ENCODE results near the gene PFKFB3.
"Not testable (repeated sequence)": the region's sequence is repeated elsewhere in the genome, so short reads cannot be mapped to it uniquely, and the experiment has no call there.

Gene PFKFB3

DNA sequence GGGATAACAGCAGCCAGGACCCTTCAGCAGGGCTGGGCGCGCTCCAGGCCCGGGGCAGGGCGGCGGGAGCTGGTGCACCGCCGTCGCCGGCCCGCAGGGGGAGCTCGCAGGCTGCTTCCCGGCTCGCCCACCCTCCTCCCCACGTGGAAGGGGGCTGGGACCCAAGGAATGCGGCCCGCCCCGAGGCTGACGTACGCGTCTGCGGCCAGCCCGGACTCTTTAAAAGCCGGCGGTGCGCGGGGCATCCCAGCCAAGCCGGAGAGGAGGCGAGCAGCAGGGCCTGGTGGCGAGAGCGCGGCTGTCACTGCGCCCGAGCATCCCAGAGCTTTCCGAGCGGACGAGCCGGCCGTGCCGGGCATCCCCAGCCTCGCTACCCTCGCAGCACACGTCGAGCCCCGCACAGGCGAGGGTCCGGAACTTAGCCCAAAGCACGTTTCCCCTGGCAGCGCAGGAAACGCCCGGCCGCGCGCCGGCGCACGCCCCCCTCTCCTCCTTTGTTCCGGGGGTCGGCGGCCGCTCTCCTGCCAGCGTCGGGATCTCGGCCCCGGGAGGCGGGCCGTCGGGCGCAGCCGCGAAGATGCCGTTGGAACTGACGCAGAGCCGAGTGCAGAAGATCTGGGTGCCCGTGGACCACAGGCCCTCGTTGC is at the start of gene PFKFB3:
Gene PFKFB3 (plus strand): TSS at position 249 of the 647 bp plus-strand sequence. CDS start 329 bp downstream, at position 578.
- peak; percentile 90 for DNase-seq (ENCODE audit: low read depth)

DNA sequence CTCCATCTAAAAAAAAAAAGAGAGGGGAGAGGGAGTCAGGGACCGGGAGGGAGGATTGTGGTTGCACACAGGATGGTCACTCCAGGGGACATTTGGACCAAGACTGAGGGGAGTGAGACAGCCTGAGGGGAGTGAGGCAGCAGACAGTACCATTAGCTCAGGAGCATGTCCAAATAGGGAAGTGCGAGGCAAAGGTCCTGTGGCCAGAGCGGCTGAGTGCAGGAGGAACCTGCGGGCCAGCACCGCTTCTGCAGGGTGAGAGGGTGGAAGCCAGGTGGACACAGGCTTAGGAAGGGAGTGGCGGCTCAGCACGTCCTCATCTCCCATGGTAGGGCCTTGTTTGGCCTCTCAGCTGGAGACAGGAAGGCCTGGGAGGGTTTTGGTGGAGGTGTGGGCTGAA is 48.9 kb upstream of the PFKFB3 start:
- no peak for DNase-seq (ENCODE audit: low read depth)

DNA sequence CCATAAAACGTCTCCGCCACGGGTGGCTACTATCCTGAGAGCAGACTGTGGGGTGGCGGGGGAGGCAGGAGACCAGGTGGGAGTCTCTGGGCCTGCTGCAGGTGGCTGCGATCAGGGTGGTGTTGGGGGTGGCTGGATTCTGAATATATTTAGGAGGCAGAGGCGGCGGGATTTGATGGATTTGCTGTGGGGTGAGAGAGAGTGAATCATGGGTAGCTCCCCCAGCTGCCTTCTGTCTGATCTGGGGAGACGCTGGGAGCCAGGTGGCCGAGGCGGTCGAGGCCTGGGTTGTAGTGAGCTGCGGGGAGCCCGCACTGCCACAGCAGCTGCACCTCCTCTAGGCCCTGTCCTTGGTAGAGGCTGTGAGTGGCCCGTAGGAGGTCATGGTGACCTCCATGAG is 48.2 kb upstream of the PFKFB3 start:
- no peak for DNase-seq (ENCODE audit: low read depth)

DNA sequence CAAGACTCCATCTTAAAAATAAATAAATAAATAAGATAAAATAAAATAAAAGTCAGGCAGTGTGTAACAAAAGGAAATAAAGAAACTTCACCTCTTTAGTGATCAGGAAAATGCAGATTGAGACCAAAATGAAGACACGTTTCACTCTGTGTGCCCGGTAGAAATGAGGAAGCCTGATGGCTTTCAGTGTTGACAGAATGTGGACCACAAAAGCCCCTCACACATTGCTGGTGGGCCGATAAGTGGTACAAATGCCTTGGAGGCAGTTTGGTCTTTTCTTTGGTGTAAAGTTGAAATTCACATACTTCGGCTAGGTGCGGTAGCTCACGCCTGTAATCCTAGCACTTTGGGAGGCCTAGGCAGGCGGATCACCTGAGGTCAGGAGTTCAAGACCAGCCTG is 44.5 kb upstream of the PFKFB3 start:
- DNase-seq (ENCODE audit: low read depth): no peak

DNA sequence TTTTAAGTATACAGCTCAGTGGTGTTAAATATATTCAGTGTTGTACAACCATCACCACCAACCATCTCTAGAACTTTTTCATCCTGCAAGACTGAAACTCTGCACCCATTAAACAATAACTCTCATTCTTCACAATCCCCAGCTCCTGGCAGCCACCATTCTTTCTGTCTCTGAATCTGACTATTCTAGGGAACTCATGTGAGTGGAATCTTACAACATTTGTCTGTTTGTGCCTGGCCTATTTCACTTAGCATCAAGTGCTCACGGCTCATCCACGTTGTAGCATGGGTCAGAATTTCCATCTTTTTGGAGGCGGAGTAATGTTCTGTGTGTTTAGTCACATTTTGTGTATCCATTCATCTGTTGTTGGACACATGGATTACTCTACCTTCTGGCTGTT is 40.8 kb upstream of the PFKFB3 start:
- DNase-seq (ENCODE audit: low read depth): no peak

DNA sequence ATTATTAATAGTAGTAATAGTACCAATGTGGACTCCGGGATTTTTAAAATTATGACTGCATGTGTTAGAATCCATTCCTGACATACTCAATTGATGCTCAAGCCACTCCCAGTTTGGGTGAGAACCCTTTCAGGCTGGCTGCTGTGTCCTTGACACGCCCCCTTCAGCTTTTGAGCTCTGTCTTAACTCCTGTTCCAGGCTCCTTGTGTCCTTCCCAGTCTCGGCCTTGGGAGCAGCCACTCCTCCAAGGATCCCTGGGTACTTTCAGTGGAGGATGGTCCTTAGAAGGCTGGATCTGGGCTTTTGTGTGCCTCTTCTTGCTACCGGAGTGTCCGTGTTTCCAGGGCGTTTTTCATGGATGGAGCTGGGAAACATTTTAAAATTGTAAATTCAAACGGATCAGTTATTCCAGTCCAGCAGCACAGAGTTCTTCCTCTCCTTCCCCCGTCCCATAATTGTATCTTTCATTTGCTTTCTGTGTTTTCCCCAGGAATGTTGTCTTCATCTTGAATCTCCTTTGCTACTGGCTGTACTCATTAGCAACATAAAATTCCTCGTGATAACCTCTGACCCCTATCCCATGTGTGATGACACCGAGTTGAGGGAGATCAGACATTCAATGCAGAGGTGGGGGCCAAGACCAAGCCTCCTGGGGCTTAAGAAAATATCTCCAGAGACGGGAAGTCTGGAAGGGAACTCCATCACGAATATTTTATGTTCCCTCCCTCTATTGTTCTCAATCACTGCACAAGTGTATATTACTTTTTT is 40.0 kb upstream of the PFKFB3 start:
- DNase-seq (ENCODE audit: low read depth): no peak

GRCh38 chr10:6163364-6164270 is 39.1 kb upstream of the PFKFB3 start:
- DNase-seq (ENCODE audit: low read depth): peak; percentile 92

DNA sequence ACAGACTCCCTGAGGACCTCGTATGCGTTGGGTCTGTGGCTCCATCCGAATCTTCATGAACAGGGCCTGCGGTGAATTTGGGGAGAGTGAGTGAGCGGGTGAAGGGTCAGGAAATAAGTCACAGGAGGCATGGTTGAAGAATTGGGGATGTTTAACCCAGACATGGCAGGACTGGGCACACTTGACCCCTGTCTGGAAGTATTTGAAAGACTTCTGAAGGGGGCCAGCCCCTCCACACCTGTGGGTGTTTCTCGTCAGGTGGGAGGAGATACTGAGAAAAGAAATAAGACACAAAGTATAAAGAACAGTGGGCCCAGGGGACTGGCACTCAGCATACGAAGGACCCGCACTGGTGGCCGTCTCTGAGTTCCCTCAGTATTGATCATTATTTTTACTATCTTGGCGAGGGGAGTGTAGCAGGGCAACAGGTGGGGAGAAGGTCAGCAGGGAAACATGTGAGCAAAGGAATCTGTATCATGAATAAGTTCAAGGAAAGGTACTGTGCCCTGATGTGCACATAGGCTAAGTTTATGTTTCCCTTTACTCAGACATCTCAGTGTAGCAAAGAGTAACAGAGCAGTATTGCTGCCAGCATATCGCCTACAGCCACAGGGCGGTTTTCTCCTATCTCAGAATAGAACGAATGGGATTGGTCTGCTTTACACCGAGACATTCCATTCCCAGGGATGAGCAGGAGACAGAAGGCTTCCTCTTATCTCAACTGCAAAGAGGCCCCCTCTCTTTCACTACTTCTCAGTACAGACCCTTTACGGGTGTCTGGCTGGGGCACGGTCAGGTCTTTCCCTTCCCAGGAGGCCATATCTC is 38.2 kb upstream of the PFKFB3 start:
- DNase-seq (ENCODE audit: low read depth): no peak

- no peak for DNase-seq (ENCODE audit: low read depth)
Measured at GRCh38 chr10:6165221-6165725, 37.5 kb upstream of the PFKFB3 start.

- not testable (repeated sequence) for DNase-seq (ENCODE audit: low read depth)
Measured at GRCh38 chr10:6165933-6166332, 36.8 kb upstream of the PFKFB3 start.

DNA sequence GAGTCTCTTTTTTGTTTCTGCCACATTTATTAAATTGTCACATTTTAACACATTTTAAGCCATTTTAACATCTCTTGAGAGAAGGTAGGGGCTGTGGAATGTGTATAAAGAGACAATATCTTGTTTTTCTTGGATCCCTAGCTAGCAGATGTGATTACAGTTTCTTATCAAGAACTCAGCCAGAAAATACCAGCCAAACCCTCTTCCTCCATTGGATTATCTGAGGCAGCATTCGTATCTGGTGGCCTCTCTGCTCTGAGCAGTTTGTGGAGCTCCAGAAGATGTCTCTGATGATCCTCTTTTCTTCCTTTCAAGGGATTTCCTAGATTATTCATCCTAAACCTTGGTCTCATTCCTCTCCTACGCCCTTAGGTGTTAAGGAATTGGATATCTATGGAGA is 35.3 kb upstream of the PFKFB3 start:
- no peak for DNase-seq (ENCODE audit: low read depth)

DNA sequence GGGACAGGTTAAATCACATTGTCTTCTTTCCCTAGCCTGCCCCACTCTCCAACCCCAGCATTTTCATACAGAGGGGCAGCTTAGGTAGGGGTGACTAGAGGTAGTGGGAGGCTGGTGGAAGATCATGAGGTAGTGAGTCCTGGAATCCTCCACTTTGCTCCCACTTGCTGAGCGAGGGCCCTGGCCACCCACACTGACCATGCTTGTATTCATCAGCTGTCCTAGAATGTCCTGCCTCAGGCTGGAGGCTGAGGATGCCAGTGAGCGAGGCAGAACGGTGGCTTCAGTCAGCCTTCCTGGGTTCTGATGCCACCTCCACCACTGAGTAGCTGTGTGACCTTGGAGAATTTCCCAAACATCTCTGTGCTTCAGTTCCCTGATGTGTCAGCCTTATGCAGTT is 34.6 kb upstream of the PFKFB3 start:
- DNase-seq (ENCODE audit: low read depth): no peak

GRCh38 chr10:6170638-6171037 is 32.1 kb upstream of the PFKFB3 start:
- no peak for DNase-seq (ENCODE audit: low read depth)

DNA sequence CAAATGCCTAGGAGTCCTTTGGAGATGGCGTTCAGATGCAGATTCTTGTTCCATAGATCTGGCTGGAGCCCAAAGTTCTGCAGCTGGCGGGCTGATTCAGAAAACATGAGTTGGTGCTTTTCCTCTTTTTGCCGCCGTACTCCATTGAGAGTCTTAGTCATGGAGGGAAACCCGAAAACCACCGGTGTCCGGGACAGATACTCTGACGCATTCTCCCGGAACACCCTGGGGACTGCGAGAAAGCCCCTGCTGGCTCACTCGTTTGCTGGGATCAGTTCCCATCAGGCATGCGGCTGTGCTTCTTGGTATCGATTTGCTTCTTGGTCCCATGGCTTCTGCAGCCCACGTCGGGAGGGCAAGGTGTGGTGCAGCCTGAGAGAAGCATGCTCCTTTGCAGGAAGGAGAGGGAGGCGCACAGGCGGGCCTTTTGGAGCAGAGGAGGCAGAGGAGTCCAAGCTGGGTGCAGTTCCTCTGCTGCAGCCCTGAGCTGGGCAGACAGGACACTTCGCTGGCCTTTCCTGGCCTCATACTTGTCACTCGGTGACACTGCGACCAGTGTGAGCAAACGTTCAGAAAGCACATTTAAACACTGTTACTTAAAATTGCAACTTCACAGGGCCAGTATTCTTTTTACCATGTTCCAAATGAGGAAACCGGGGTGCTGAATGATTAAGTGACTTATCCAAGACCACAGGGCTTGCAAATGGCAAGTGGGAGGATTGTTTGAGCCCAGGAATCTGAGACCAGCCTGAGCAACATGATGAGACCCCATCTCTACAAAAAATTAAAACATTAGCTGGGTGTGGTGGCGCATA is 30.6 kb upstream of the PFKFB3 start:
- DNase-seq (ENCODE audit: low read depth): no peak

DNA sequence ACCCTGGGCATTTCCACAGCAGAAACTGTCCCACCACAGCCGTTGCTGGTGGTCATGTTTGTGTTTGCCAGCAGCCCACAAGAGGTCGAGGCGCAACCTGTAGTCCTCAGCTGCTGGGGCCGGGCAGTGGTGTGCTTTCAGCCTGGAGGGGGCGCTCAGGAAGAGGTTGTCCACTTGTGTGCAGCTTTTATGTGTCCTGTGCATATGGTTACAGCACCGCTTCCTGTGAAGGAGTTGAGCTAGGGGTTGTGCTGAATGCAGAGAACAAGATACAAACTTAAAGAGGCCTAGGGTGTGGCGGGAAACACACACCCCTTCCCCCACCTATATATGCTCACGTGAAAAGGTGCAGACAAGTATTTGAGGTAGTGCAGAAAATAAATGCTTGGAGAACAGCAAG is 29.5 kb upstream of the PFKFB3 start:
- DNase-seq (ENCODE audit: low read depth): peak; percentile 33

GRCh38 chr10:6174201-6174874 is 28.4 kb upstream of the PFKFB3 start:
- DNase-seq (ENCODE audit: low read depth): no peak

GRCh38 chr10:6175329-6176055 is 27.2 kb upstream of the PFKFB3 start:
- no peak for DNase-seq (ENCODE audit: low read depth)

DNA sequence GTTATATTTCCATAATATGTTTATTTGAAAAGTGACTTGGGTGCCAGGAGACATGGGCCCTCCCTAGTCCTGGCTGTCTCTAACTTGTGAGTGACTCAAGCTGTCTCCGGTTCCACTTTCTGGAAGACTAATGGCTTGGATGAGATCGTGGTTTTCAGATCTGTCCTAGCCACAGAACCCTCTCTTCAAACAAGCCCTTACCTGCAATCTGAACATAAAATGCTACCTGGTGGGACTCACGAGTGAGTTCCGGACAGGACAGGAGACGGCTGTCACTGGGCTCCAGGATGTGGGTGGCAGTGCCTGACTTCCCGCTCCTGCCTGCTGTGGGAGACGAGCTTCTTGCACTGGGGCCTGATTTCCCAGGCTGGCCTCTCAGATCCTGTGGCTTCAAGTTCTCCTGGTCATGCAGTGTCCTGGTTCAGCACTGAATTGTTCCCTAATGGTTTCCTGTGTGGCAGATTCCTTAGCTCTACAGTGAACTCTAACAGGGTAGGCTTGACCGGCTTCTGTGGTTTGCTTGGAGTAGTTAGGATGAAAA is 26.0 kb upstream of the PFKFB3 start:
- DNase-seq (ENCODE audit: low read depth): no peak

DNA sequence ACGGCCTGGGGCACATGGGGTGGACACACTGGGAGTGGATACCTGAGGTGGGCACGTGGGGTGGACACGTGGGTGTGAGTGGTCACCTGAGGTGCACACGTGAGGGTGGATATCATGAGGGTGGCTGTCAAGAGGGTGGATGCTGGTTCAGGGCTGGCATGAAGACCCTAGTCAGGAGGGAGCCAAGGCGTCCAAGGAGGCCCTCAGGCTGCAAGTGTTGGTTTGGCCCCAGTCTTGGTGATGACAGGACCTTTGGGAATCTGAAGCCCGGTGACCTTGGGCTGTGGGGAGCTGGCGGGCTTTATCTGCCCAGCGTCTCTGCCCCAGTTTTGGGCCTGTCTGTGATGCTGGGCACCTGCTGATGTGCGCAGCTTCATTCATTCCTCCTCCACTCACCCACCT is 24.9 kb upstream of the PFKFB3 start:
- DNase-seq (ENCODE audit: low read depth): no peak

Measured in stimulated activated CD8-positive, alpha-beta memory T cell treated with anti-CD3 and anti-CD28 coated beads, Interleukin-4, amount 100 ng/mL, for 24 hours (primary cell).